GM18498 (cell line): ENCODE data around the gene MBD4.

Experiments
- ATAC-seq: cut with Tn5 transposase; IDR thresholded peaks from one replicate; pipeline ENCODE4 v1.9.1; 2021; ENCODE audit warnings: mild to moderate bottlenecking, moderate library complexity; ENCODE audit not compliant: unreplicated experiment

MBD4 gene

DNA sequence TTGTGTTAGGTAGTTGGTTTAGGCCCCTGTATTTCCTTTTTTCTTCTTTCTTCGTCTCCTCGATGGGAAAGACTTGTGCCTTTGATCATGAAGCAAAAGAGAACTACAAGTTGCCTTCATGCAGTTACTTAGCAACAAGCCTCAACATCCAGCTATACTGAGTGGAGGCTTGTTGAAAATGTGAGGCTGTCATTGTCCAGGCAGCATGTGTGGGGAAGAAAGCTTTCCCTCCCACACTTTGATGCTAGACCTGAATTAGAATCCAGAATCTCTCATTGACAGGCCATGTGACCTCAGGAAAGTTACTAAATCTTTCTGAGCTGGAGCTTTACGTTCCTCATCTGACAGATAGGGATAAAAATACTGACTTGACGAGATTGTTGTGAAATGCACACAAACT is 24.0 kb upstream of the MBD4 start:
- ATAC-seq: no peak

DNA sequence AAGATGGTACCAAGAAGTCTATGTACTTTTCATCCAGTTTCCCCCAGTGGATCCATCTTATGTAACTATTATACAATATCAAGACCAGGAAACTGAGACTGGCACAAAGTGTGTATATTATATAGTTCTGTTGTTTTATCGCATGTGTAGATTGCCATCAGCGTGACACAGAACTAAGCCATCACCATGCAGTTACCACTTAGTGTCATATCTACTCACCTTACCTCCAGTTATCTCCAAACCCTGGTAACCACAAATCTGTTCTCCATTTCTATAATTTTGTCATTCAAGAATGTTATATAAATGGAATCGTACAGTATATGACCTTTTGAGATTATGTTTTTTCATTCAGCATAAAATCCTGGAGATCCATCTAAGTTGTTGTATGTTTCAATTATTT is 23.3 kb upstream of the MBD4 start:
- no peak for ATAC-seq

DNA sequence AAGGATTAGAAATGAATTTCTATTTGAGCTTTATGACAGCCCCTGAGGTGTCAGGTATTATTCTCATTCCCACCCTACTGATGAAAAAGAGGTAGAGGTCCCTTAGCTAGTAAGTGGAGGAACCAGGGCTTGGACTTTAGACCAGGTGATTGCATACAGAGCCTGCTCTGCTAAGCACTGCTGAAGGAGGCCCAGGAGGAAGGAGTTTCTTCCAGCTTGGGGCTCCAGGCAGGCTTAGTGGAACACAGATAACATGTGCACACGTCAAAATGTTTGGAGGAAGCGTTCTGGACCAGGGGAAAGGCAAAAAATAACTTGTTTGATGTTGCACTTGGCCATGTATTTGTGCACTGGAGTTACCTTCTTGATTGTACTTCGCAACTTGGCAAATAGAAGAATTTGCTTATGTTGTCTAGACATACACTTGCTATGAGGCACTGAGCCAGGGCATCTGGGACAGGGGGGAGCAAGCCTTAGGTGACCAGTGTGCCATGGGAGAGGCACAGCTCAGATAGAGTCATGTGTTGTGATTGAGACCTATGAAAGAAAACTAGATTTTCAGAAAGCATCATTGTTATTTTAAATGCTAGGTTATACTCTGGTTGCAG is 22.7 kb upstream of the MBD4 start:
- no peak for ATAC-seq

DNA sequence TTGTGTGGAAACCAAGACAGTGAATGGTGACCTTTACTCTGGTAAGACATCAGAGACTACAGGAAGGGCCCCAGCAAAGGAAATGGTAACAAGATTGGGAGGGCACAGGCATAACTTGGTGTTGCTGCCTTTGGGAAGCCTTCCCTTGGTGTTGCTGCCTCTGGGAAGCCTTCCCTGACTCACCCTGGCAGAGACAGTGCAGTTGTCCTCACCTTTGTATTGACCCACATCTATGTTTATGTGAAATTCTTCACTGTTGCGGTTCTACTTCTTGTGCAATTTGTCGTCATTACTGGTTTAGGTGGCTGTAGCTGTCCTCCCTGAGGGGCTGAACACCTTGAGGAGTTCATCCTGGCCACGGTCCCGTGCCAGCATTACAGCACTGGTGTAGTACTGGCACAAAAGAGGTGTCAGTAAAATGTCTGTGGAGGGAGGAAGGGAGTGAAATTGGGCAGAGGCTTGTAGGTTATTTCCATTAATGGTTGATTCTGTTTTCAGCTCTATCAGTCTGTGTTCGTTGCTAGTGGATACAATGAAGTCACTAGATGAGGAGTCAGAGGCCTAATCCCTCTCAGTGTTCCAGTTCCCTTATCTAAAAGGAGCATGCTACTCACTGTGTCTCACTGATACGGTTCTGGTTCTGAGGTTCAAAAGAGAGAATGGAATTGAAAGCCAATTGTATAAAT is 21.9 kb upstream of the MBD4 start:
- ATAC-seq: no peak

DNA sequence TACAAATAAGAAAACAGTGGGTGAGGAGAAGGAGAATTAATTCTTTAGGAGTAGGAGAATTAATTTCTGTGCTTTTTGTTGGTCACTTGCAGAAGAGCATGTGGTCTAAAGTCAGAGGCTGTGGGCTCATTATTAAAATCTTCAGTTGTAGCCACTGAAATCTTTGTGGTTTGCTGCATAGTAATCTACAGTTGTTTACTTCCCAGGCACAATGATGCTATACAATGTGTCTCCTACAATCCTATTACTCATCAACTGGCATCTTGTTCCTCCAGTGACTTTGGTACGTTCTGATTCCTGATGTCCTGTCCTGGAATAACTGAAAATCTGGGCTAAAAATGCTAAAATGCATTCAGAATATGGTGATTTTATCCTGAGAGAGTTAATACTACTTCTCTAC is 21.3 kb upstream of the MBD4 start:
- ATAC-seq: no peak

DNA sequence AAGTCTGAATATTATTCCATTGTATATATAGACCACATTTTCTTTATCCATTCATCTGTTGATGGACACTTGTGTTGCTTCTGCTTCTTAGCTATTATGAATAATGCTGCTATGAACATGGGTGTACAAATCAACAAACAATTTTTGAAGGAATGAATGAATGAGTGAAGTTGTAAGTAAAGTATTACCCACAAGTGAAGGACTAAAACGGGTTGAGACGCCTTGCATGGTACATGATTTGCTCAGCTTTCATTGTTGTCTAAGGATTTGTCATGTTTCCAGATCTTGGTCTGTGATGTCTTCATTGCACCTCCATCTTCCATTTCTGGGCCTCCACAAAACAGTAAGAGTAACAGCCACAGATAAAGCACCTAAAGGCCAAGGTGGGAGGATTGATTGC is 20.8 kb upstream of the MBD4 start:
- ATAC-seq: no peak

DNA sequence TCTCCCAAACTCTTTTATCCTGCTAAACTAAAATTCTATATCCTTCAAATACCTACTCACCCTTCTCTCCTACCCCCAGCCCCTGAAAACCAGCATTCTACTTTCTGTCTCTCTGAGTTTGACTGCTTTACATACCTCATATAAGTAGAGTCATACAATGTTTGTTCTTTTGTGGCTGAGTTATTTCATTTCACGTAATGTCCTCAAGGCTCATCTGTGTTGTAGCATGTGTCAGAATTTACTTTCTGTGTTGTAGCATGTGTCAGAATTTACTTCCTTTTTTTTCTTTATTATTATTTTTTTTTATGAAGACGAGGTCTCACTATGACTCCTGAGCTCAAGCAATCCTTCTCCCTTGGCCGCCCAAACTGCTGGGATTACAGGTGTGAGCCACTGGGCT is 20.4 kb upstream of the MBD4 start:
- no peak for ATAC-seq

DNA sequence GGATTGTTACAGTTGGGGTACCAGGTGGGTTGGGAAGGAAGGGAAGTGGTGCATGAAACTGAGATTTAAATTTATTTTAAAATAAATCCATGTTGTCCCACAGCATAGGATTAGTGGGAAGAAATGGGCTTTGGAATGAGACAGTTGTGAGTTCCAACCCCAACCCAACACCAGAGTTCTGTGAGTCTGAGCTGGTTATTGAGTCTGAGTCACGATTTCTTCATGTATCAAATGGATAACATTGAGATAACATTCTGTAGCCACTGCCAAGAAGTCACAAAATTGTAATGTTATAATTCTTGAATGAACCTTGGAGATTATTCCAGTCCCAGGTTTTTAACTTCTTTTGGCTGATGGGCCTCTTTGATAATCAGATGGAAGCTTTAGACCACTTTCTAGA is 14.0 kb upstream of the MBD4 start:
- no peak for ATAC-seq

DNA sequence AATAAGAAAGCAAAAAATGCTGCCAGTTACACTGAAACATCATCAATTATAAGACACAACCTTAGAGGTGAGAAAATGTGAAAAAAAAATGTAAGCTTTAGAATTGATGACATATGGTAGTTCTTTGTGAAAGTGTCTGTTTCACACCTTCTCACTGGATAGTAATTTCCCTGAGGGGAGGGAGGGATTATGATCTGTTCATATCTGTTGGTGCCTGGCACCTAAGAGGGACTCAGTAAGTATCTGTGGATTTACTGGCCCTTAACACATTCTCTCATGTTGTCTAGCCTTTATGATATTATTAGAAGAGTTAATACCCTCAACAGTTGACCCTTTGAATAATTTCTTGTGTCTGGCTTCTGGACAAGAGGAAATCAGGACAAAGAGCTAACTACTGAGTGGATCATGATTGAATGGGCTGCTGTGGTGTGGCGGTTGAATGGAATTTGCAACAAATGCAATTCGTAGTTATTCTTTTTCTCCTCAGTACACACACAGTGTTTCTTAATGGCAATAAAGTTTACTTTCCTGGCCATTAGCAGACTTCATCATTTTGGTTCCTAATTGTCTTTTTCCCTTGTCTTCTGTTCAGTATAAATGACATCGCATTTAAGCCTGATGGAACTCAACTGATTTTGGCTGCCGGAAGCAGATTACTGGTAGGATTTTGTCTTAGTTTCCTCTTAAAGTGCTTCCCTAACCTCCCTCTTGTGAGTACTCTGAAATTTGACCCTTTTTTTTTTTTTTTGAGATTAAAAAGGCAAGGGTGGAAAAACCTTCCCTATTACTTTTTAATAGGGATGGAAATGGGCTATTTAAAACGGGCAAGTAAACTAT is 9.7 kb upstream of the MBD4 start:
- no peak for ATAC-seq

DNA sequence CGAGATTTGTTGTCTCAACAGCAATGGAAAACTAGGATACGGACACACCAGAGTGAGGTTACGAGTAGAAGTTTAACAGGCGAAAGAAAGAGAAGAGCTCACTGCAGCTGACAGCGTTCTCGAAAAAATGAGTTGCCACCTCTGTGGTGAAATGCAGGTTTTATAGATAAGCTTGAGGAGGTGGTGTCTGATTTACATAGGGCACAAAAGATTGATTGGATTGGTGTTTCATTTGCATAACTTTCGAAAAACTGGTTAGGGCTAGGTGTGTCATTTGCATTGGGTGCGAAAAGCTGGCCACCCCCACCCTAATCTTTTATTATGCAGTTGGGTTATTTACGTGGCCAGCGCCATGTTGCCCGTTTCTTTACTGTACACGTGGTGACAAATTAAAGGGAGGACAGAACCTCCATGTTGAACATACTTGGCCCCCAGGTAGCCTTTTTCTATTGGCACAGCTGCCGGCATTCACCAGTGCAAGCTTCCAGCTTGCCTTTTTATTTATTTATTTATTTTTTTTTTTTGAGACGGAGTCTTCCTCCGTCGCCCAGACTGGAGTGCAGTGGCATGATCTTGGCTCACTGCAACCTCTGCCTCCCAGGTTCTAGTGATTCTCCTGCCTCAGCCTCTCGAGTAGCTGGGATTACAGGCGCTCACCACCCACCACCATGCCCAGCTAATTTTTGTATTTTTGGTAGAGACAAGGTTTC is 8.6 kb upstream of the MBD4 start:
- ATAC-seq: no peak

DNA sequence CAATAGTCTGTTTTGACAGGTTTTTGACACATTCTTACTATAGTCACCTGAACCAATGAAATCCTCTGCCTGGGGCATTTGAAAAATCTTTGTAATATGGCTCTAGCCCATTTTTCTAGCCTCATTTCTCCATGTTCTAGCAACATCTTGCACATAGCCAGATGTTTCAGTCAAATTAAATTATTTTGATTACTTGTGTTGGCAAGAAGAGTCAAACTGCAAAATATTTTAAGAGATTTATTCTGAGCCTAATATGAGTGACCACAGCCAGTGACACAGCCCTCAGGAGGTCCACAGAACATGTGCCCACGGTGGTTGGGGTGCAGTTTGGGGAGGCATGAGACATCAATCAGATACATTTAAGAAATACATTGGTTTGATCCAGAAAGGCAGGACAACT is 7.2 kb upstream of the MBD4 start:
- no peak for ATAC-seq

DNA sequence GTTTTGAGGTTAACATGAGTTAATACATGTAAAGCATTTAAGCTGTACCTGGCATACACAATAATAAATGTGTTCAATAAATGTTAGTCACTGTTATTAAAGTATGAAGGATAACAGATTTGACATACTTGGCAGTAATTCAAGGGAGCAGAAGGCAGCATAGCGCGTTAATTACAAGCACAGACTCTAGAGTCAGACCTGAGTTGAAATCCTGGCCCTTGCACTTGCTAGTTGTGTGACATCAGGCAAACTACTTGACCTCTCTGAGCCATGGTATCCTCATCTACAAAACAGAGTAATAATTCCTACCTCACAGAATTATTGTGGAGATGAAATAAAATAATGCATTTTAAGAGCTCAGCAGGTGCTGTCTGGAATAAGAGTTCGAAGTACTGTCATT is 5.7 kb upstream of the MBD4 start:
- no peak for ATAC-seq

DNA sequence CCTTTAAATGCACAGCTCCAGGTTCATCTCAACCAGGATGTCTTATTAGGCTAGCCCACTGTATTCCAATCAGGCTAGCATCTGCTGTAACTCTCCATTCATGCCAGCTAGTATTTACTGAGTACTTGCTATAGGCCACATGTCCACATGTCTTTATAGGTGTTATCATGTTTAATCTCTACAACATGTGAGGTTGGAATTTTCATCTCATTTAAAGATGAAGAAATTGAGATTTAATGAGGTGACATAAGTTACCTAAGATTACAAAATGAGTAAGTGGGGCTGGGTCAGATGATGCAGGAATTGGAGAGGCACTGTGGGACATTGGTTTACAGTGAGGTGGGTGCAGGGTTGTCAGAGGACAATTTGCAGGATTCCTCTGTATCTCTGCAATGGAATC is 3.2 kb upstream of the MBD4 start:
- no peak for ATAC-seq

DNA sequence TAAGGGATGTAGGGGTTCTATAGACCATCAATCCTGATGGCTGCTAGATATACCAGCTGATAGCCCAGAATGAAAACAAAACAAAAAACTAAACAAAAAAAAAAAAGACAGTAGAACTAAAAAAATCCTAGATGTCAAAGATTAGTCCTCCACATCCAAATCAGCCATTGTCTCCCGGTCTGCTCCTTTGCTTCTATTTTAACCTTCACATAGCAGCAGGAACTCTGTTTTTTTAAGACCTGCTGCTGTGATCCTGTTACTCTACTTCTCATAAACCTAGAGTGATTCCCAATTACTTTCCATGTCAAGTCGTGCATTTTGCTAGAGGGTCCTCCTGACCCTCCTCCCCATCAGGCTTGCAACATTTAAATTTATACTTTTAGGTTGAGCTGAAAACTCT is 2.7 kb upstream of the MBD4 start:
- no peak for ATAC-seq

DNA sequence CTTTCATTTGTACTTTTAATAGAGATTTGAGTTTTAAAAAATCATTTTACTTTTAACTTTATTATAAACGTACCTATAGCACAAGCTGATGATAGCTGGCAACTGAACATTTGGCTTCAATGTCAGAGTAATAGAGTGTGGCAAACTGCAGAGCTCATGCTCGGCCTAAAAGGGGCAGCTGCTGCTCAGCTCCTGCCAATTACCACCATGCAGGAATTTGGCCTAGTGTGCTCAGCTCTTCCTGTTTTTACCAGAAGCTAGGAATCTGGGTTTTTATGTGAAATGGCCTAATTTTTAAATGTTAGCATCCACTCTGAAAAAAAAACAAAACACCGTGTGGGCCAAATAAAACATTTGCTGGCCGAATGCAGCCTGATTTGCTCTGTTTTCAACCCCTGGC is 2.0 kb upstream of the MBD4 start:
- ATAC-seq: no peak

DNA sequence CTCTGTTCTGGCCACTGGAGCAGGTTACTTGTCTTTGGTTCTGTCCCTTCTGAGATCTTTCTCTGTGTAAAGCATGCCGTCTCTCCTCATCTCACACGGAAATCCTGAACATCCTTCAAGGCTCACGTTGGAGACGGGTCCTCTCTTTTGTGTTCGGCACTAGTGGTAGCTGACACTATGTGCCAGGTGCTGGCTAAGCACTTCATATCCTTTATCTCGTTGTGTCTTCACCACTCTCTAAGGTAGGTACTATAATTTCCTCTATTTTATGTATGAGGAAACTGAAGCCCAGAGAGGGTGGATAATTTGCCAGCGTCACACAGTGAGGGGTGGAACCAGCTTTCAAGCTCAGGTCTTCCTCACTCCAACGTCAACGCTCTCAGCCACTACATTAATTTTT is 1.5 kb upstream of the MBD4 start:
- no peak for ATAC-seq

DNA sequence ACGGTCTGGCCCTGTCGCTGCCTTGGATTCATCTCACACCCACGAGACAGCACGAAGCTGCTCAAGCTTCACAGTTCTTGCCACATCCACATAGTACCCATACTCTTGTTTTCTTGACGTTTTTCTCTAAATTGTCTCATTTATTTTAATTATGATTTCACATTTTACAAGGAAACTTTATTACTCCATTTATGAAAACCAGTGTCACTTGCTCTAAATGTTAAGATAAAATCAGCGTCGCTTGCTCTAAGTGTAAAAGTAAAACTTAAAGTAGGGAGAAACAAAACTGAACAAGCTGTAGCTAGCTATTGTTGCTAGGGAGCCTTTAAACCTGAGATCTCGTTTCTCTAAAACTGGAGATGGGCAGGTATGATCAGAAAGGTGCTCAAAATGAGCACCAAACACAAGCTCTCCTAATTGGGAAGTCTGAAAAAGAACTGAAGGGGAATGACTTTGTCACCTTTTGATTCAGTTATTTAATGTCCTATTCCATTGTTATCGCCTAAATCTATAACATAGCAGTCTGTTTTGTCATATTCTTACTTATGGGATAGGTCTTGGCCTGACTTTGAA is 956 bp upstream of the MBD4 start:
- ATAC-seq: no peak

DNA sequence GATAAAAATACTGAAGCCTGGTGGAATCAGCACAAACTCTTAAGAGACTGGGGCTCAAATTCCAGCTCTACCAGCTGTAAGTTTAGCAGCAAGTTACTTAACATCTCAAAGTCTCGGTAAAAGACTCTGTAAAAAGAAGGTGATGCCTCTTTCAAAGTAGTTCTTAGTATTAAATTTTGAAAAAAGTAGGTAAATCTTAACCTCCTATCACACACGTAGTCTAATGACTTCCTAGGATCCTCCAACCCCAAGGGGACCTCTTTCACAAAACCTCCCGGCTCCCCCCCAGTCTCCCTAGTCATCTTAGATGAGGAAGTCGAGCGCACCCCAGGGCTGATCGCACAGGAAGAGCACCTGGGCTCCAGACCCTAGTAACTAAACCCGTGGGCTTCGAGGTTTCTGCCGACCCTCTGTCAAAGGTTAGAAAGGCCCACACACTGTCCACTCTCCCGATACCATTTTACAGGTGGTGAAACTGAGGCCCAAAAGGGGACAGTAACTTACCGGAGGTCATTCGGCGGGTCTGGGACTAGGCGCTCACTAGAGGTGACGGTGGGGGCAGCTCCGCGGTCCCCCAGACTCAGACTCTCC is 427 bp downstream of the MBD4 start:
- ATAC-seq: peak; percentile 22

DNA sequence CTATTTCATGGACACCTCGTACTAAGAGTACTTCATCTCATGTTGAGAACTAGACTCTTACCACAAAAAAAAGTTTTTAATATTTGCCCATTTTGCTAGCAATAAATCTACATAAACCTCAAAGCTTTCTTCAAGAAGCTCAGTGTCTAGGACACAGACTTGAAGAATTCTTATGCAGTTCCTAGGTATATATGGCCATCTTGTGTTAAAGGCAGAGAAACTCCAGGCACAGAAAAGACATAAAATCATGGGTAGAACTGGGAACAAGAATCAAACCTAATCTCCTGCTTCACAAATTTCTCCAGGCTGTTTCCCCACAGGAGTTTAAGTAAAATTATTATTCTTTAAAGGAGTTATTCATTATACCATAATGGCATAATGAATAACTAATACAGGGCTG is 4.4 kb downstream of the MBD4 start:
- no peak for ATAC-seq

DNA sequence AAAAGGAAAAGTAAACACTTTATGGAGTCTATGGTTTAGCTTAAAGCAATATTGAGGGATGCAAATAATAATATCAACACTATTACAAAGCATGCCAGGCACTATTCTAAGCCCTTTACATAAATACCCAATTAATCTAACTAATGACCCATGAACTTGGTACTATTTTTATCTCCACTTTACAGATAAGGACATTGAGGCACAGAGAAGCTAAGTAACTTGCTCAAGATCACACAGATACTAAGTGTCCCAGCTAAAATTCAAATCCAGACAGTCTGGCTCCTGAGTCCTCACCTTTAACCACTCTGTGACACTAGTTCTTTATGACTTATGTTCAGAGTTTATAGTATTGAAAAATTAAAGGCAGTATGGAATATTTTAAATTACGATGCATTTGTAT is 5.6 kb downstream of the MBD4 start:
- ATAC-seq: no peak

DNA sequence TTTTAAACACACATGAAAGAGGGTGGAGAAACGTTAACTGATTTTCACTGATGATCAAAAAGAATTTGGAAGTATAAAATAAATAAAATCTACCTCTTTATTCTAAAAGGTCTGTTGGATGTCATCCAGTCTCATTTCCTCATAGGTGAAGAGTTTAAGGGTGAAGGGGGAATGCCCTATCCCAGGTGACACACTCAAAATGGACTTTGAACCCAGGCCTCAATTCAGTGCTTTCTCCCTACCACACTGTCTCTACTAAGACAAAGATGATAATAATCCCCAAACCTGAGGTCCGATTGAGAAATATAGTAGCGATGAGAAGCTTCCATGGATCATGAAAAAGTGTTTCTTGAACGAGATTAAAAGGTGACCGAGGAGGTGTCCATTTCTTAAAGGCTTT is 6.2 kb downstream of the MBD4 start:
- ATAC-seq: no peak
